OCI-LY7 (cell line): Measurements from ENCODE around the gene HDAC10. TPM values are rescaled to one million over a fixed set of nuclear protein-coding genes. Genes with fewer than 3 reads are reported as not detected.

Experiments used
- BruUV-seq: library from RNA; stranded (reverse); fragments of 400-500 nt; replicated peaks from 2 replicates; lab custom pipeline; 2021; lab: Mats Ljungman, UMichigan
- CTCF ChIA-PET: fragments of 300-600 bp; sonication (Branson Sonifier 250); formaldehyde crosslinking; loops from one replicate; lab custom pipeline; 2022; ENCODE audit warnings: antibody characterized with exemption; ENCODE audit not compliant: unreplicated experiment; lab: Charles Lee
- POLR2A ChIA-PET: fragments of 300-600 bp; sonication (Branson Sonifier 250); formaldehyde crosslinking; loops from one replicate; lab custom pipeline; 2022; ENCODE audit warnings: antibody characterized with exemption; lab: Charles Lee
- DNase-seq: peaks from one replicate; pipeline ENCODE4 v3.0.0-alpha.2; 2015; ENCODE audit warnings: low spot score
- H2AFZ ChIP-seq: fragments of 200-600 bp; sonication (generic), shearing (Covaris generic); 2 replicates; pipeline ENCODE4 v1.6.1; 2014; ENCODE audit warnings: mild to moderate bottlenecking, antibody characterized with exemption, low read length, moderate library complexity
- H3K27ac ChIP-seq: fragments of 200-600 bp; sonication (generic); 2 replicates; pipeline ENCODE4 v1.5.1; 2014; ENCODE audit warnings: mixed run types, low read depth, mild to moderate bottlenecking, moderate library complexity, low read length, inconsistent platforms; ENCODE audit not compliant: poor library complexity, severe bottlenecking
- H3K36me3 ChIP-seq: fragments of 200-600 bp; sonication (generic); 2 replicates; pipeline ENCODE4 v1.6.1; 2014; ENCODE audit warnings: mild to moderate bottlenecking, antibody characterized with exemption, low read length, moderate library complexity, mixed read lengths; ENCODE audit not compliant: insufficient read depth
- H3K4me1 ChIP-seq: fragments of 200-600 bp; sonication (generic); 2 replicates; pipeline ENCODE4 v1.5.1; 2014; ENCODE audit warnings: mild to moderate bottlenecking, low read length; ENCODE audit not compliant: insufficient read depth, poor library complexity, severe bottlenecking
- H3K4me2 ChIP-seq: fragments of 200-600 bp; sonication (generic); 2 replicates; pipeline ENCODE4 v1.6.1; 2014; ENCODE audit warnings: mild to moderate bottlenecking, low read length
- H3K4me3 ChIP-seq: fragments of 200-600 bp; sonication (generic); 2 replicates; pipeline ENCODE4 v1.5.1; 2014; ENCODE audit warnings: mild to moderate bottlenecking, low read depth, low read length; ENCODE audit not compliant: poor library complexity, severe bottlenecking
- H3K79me2 ChIP-seq: fragments of 200-600 bp; sonication (generic); 2 replicates; pipeline ENCODE4 v1.6.1; 2016; ENCODE audit warnings: low read depth, mild to moderate bottlenecking, low read length, moderate library complexity, mixed read lengths; ENCODE audit not compliant: insufficient read depth
- H3K9me2 ChIP-seq: fragments of 200-600 bp; sonication (generic); 2 replicates; pipeline ENCODE4 v1.6.1; 2016; ENCODE audit warnings: mild to moderate bottlenecking, low read length, mixed read lengths; ENCODE audit not compliant: insufficient read depth
- H3K9me3 ChIP-seq: fragments of 200-600 bp; sonication (generic); 2 replicates; pipeline ENCODE4 v1.6.1; 2014; ENCODE audit warnings: mild to moderate bottlenecking, mixed run types, low read length, mixed read lengths
- H4K20me1 ChIP-seq: fragments of 200-600 bp; sonication (generic); 2 replicates; pipeline ENCODE4 v1.6.1; 2014; ENCODE audit warnings: mild to moderate bottlenecking, antibody characterized with exemption, low read length, moderate library complexity, mixed read lengths; ENCODE audit not compliant: insufficient read depth
- EZH2phosphoT487 ChIP-seq: fragments of 200-600 bp; sonication (generic); IDR thresholded peaks from 2 replicates; pipeline ENCODE4 v1.6.1; 2018; ENCODE audit warnings: low read depth, borderline replicate concordance, mild to moderate bottlenecking, mixed run types, antibody characterized with exemption, low read length, moderate library complexity, mixed read lengths
- intact Hi-C: fragments of 100-400 bp; cut with micrococcal nuclease; formaldehyde crosslinking; loops from one replicate; pipeline ENCODE4 v1.10.0; 2022; ENCODE audit not compliant: unreplicated experiment
- total RNA-seq, 2 experiments: library from RNA; depleted of rRNA in 1 of 2; stranded (reverse); fragments of >200 nt in 1 of 2; shearing (Covaris generic) in 1 of 2; gene quantifications; 2 replicates each; pipeline ENCODE4 v1.2.3, GENCODE V29; 2014 to 2022
- TF ChIP-seq, protein P1 (sequence below): fragments of 200-600 bp; sonication (generic); conservative IDR thresholded peaks from 2 replicates; pipeline ENCODE4 v1.5.1; 2014; ENCODE audit warnings: mild to moderate bottlenecking, antibody characterized with exemption, low read length, moderate library complexity, mixed read lengths

Gene HDAC10
- total RNA-seq, 2 experiments from 2014 or later = 49.4 to 74.9 TPM

DNA sequence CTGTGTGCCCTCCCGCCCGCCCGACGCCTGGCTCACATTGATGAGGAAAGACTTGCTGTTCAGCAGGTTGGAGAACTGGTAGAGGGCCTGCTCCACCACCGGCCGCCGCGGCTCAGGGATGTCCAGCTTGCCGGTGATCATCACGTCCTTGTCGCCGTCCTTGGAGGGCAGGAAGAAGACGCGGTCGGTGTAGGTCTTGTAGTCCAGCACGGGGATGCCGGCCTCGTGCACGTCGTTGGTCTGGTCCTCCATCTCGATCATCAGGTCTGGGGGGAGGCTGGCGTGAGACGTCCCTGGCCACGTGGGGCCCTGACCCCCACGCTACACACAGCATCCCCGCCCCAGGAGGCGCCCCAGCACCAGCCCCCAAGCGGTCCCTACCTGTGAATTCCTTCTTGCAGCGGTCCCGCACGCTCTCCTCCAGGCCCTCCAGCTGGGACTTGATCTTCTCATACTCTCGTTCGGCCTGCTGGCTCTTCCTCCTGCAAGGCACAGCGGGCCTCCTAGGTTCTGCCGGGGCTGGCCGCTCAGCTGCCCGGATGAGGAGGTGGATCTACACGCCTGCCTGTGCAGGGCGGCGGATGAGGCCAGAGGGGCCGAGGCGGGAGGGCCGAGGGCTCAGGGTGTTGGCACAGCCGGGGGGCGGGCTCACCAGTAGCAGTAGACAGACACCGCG lies 29.8 kb upstream of the HDAC10 start:
- Histone ChIP-seq H3K27ac (no peak overlapping the region), H3K79me2 (no peaks in the 10 kb centered on the region), H3K4me3 (no peak overlapping the region), H4K20me1 (no peaks in the 10 kb centered on the region), H3K4me1 (peaks cover 6% of the 10 kb centered on the region), H3K36me3 (peaks cover 6% of the 10 kb centered on the region; the same call in 1 of the 2 replicates), H2AFZ (no peak overlapping the region), H3K9me2 (no peaks in the 10 kb centered on the region), H3K9me3 (peaks cover 4% of the 10 kb centered on the region; the same call in 1 of the 2 replicates), H3K4me2 (no peak overlapping the region)
- intact Hi-C loops = no loop called here
- DNase-seq = no peak
- ChIA-PET CTCF (no interaction called here), POLR2A (no interaction called here)
- TF ChIP-seq EZH2phosphoT487 = no peak
- TF ChIP-seq, protein P1, sequence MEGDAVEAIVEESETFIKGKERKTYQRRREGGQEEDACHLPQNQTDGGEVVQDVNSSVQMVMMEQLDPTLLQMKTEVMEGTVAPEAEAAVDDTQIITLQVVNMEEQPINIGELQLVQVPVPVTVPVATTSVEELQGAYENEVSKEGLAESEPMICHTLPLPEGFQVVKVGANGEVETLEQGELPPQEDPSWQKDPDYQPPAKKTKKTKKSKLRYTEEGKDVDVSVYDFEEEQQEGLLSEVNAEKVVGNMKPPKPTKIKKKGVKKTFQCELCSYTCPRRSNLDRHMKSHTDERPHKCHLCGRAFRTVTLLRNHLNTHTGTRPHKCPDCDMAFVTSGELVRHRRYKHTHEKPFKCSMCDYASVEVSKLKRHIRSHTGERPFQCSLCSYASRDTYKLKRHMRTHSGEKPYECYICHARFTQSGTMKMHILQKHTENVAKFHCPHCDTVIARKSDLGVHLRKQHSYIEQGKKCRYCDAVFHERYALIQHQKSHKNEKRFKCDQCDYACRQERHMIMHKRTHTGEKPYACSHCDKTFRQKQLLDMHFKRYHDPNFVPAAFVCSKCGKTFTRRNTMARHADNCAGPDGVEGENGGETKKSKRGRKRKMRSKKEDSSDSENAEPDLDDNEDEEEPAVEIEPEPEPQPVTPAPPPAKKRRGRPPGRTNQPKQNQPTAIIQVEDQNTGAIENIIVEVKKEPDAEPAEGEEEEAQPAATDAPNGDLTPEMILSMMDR = no peak
- BruUV-seq = no TSS peak

DNA sequence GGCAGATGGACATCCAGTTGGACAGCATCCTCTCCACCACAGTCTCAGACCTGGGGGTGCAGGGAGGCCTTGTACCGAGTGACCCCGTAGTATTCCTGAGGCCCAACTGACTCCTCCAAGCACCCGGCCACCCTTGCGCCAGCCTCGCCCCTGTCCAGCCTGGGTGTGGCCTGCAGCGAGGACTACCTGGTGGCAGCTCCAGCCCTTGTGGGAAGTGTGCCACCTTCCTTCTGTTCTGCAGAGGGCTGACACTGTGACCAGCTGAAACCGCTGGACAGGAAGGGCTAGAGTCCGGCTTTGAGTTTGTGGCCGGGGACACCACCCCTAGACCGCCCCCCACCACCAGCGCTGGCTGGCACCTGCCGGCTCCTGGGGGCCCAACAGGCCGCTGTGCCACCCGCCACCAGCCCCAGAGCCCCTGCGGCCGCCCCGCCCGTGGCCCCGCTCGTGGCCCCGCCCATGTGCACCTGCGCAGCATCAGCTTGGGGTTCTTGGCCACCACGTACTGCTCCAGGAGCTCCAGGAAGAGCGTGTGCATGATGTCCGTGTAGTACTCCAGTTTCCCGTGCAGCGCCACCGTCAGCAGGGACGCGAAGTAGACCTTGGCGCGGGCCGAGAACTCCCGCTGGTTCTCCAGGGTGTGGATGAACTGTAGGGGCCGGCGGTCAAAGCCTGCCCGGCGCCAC lies 29.1 kb upstream of the HDAC10 start:
- Histone ChIP-seq H3K4me2 (no peak overlapping the region), H3K79me2 (no peaks in the 10 kb centered on the region), H3K4me1 (peaks cover 6% of the 10 kb centered on the region), H3K4me3 (no peak overlapping the region), H3K27ac (no peak overlapping the region), H3K9me2 (no peaks in the 10 kb centered on the region), H2AFZ (no peak overlapping the region), H3K36me3 (peaks cover 13% of the 10 kb centered on the region; the same call in 1 of the 2 replicates), H3K9me3 (peaks cover 5% of the 10 kb centered on the region; the same call in 1 of the 2 replicates), H4K20me1 (no peaks in the 10 kb centered on the region)
- TF ChIP-seq EZH2phosphoT487 = no peak
- TF ChIP-seq, protein P1 = no peak
- CTCF ChIA-PET = interaction anchor here (0.7 kb wide), 1 partner anchor 27 kb away, joined by 6 read pairs; no protein-coding TSS in a partner anchor
- no peak for DNase-seq
- intact Hi-C loops = no loop called here
- no TSS peak for BruUV-seq
- POLR2A ChIA-PET = no interaction called here
